SK-N-SH (cell line): ENCODE measurements around the gene GANC. TPM values are rescaled to one million over a fixed set of nuclear protein-coding genes. Genes with fewer than 3 reads are reported as not detected.

Source experiments
- CTCF ChIA-PET: fragments of 300-600, 350-600 bp; formaldehyde crosslinking; extraction: SDS; loops from one replicate; lab custom pipeline; 2021; lab: Yijun Ruan, JAX
- POLR2A ChIA-PET: fragments of 350-600 bp; sonication (Branson Sonifier 250); formaldehyde crosslinking; extraction: SDS; loops from one replicate; lab custom pipeline; 2020; ENCODE audit warnings: antibody characterized with exemption, inconsistent platforms; lab: Yijun Ruan, JAX
- DNase-seq: peaks from one replicate; pipeline ENCODE4 v3.0.0; 2012
- H2AFZ ChIP-seq: fragments of 200-600 bp; sonication (generic); 2 replicates; pipeline ENCODE4 v1.8.1; 2016; ENCODE audit warnings: antibody characterized with exemption, mild to moderate bottlenecking, low read depth
- H3F3A ChIP-seq: fragments of 200-600 bp; sonication (generic); replicated peaks from 2 replicates; pipeline ENCODE3; 2016; ENCODE audit warnings: antibody characterized with exemption, mild to moderate bottlenecking; ENCODE audit not compliant: insufficient read depth
- H3K27ac ChIP-seq, 2 experiments: fragments of 200-500 bp in 1 of 2; fragments of 200-600 bp in 1 of 2; sonication (Bioruptor generic) in 1 of 2; sonication (generic), shearing (Covaris generic) in 1 of 2; 2 replicates each; pipeline versions ENCODE4 v1.5.1 to v1.6.1; 2014 to 2016; ENCODE audit warnings: low read depth in 2 of 2, inconsistent platforms in 1 of 2, low read length in 1 of 2, mild to moderate bottlenecking in 1 of 2, mixed read lengths in 1 of 2
- H3K27me3 ChIP-seq: fragments of 200-600 bp; sonication (generic), shearing (Covaris generic); 2 replicates; pipeline ENCODE4 v1.6.1; 2016; ENCODE audit warnings: mixed run types; ENCODE audit not compliant: insufficient read depth
- H3K36me3 ChIP-seq, 2 experiments: fragments of 200-500 bp in 1 of 2; fragments of 200-600 bp in 1 of 2; sonication (Bioruptor generic) in 1 of 2; sonication (generic) in 1 of 2; replicated peaks in 1 of 2; 2 replicates each; pipeline versions ENCODE3 to v1.5.1; 2014 to 2016; ENCODE audit warnings: low read length in 1 of 2, mild to moderate bottlenecking in 1 of 2; ENCODE audit not compliant: insufficient read depth in 2 of 2, control insufficient read depth in 1 of 2
- H3K4me1 ChIP-seq, 2 experiments: fragments of 200-500 bp in 1 of 2; fragments of 200-600 bp in 1 of 2; sonication (Bioruptor generic) in 1 of 2; sonication (generic), shearing (Covaris generic) in 1 of 2; 2 replicates each; pipeline versions ENCODE4 v1.5.1 to v1.6.1; 2014 to 2016; ENCODE audit warnings: low read depth in 1 of 2, low read length in 1 of 2, mixed run types in 1 of 2; ENCODE audit not compliant: insufficient read depth in 2 of 2, control insufficient read depth in 1 of 2
- H3K4me2 ChIP-seq: fragments of 200-600 bp; sonication (generic), shearing (Covaris generic); 2 replicates; pipeline ENCODE4 v1.6.1; 2017; ENCODE audit warnings: mixed run types
- H3K4me3 ChIP-seq, 2 experiments: fragments of 200-500 bp in 1 of 2; fragments of 200-600 bp in 1 of 2; sonication (Bioruptor generic) in 1 of 2; sonication (generic), shearing (Covaris generic) in 1 of 2; 2 replicates each; pipeline versions ENCODE4 v1.5.1 to v1.8.1; 2014 to 2016; ENCODE audit warnings: low read depth in 2 of 2, inconsistent platforms in 1 of 2, low read length in 1 of 2, mild to moderate bottlenecking in 1 of 2, mixed read lengths in 1 of 2, moderate library complexity in 1 of 2
- H3K79me2 ChIP-seq: fragments of 200-600 bp; sonication (generic); 2 replicates; pipeline ENCODE4 v1.8.1; 2017; ENCODE audit warnings: mild to moderate bottlenecking; ENCODE audit not compliant: insufficient read depth
- H3K9ac ChIP-seq: fragments of 200-600 bp; sonication (generic); 2 replicates; pipeline ENCODE4 v1.6.1; 2017; ENCODE audit warnings: mixed run types
- H3K9me2 ChIP-seq: fragments of 200-600 bp; sonication (generic); 2 replicates; pipeline ENCODE4 v1.6.1; 2017; ENCODE audit warnings: mixed run types
- H3K9me3 ChIP-seq: fragments of 200-600 bp; sonication (generic); 2 replicates; pipeline ENCODE4 v1.6.1; 2017; ENCODE audit warnings: mixed run types, mild to moderate bottlenecking, moderate library complexity
- H4K20me1 ChIP-seq: fragments of 200-600 bp; sonication (generic); 2 replicates; pipeline ENCODE4 v1.6.1; 2017; ENCODE audit warnings: mild to moderate bottlenecking, mixed run types; ENCODE audit not compliant: insufficient read depth
- CHD2 ChIP-seq: fragments of 150-350 bp; IDR thresholded peaks from 2 replicates; pipeline ENCODE4 v1.6.1; 2018; ENCODE audit warnings: low read length; ENCODE audit not compliant: partially characterized antibody
- EZH2phosphoT487 ChIP-seq: fragments of 200-600 bp; sonication (generic); IDR thresholded peaks from 2 replicates; pipeline ENCODE4 v1.6.1; 2017; ENCODE audit warnings: low read depth, mixed run types, mild to moderate bottlenecking, antibody characterized with exemption, moderate library complexity, borderline replicate concordance
- FOSL2 ChIP-seq: IDR thresholded peaks from 2 replicates; pipeline ENCODE4 v1.4.0; 2012; ENCODE audit warnings: low read depth, mild to moderate bottlenecking, moderate library complexity, borderline replicate concordance
- GABPA ChIP-seq: IDR thresholded peaks from 2 replicates; pipeline ENCODE4 v1.4.0; 2012; ENCODE audit warnings: low read depth, mild to moderate bottlenecking
- GATA2 ChIP-seq: sonication (generic); formaldehyde crosslinking; IDR thresholded peaks from 2 replicates; pipeline ENCODE4 v1.5.0; 2020; ENCODE audit warnings: mild to moderate bottlenecking, missing genetic modification reagents
- JUND ChIP-seq: IDR thresholded peaks from 2 replicates; pipeline ENCODE4 v1.4.0; 2012
- MXI1 ChIP-seq: IDR thresholded peaks from 2 replicates; pipeline ENCODE4 v1.6.1; 2012; ENCODE audit warnings: mild to moderate bottlenecking, low read depth, low read length, improper control_type of control experiment
- PBX3 ChIP-seq: IDR thresholded peaks from 2 replicates; pipeline ENCODE4; 2012
- RCOR1 ChIP-seq: fragments of 150-350 bp; IDR thresholded peaks from 2 replicates; pipeline ENCODE4 v1.6.1; 2017; ENCODE audit warnings: antibody characterized with exemption, low read length
- REST ChIP-seq: IDR thresholded peaks from 2 replicates; pipeline ENCODE4 v1.6.1; 2012; ENCODE audit warnings: mild to moderate bottlenecking, low read depth, low read length, moderate library complexity
- RXRA ChIP-seq: IDR thresholded peaks from 2 replicates; pipeline ENCODE4 v1.4.0; 2012; ENCODE audit warnings: low read depth, mild to moderate bottlenecking, borderline replicate concordance
- SIN3A ChIP-seq: IDR thresholded peaks from 2 replicates; pipeline ENCODE4 v1.6.1; 2012; ENCODE audit warnings: low read depth, mild to moderate bottlenecking, low read length, moderate library complexity, borderline replicate concordance
- TAF1 ChIP-seq: IDR thresholded peaks from 2 replicates; pipeline ENCODE4 v1.6.1; 2012; ENCODE audit warnings: low read depth, mild to moderate bottlenecking, low read length, moderate library complexity, borderline replicate concordance
- TCF12 ChIP-seq: IDR thresholded peaks from 2 replicates; pipeline ENCODE4 v1.4.0; 2012
- YY1 ChIP-seq: IDR thresholded peaks from 2 replicates; pipeline ENCODE4 v1.4.0; 2012; ENCODE audit warnings: low read depth, mild to moderate bottlenecking
- ZBTB33 ChIP-seq: IDR thresholded peaks from 2 replicates; pipeline ENCODE4 v1.4.0; 2012; ENCODE audit warnings: low read depth, borderline replicate concordance
- WGBS: methylation state at CpG from one replicate; pipeline ENCODE4 v1.1.6; 2017; ENCODE audit warnings: low lambda C conversion rate; 5-methylcytosine and 5-hydroxymethylcytosine counted together
- polyA plus RNA-seq, 3 experiments: library from polyadenylated mRNA; depleted of rRNA; stranded (reverse); fragments of >200 nt; gene quantifications; 2 replicates each; pipeline ENCODE4 v1.2.3, GENCODE V29; 2012

GANC gene
- polyA plus RNA-seq, 1 of the 3 experiments (the other 2 are of a cell fraction): 6.8 TPM

GRCh38 chr15:42240823-42241222 is 32.2 kb upstream of the GANC start:
- Histone ChIP-seq H4K20me1 (no peaks in the 10 kb centered on the region), H3K4me3 (no peak overlapping the region), H3K9me2 (no peaks in the 10 kb centered on the region), H3K27ac (no peak overlapping the region), H3K79me2 (peaks cover 32% of the 10 kb centered on the region; the same call in 1 of the 2 replicates), H3K9ac (no peak overlapping the region), H3K4me2 (no peak overlapping the region), H3K27me3 (no peaks in the 10 kb centered on the region), H3K36me3 (peaks cover 32 to 66% of the 10 kb centered on the region in 2 experiments), H3K9me3 (no peaks in the 10 kb centered on the region), H3F3A (peaks cover 9% of the 10 kb centered on the region), H3K4me1 (no peaks in the 10 kb centered on the region), H2AFZ (no peak overlapping the region)
- ChIA-PET CTCF (no interaction called here), POLR2A (no interaction called here)
- TF ChIP-seq TCF12 (no peak), RXRA (no peak), GATA2 (CRISPR knock-in tag) (no peak), EZH2phosphoT487 (no peak), REST (no peak), JUND (no peak)
- WGBS: 100% methylated on average over 1 of the region's 1 CpG
- no peak for DNase-seq

GRCh38 chr15:42253300-42253699 is 19.7 kb upstream of the GANC start:
- Histone ChIP-seq H2AFZ (no peak overlapping the region), H3K9me3 (peaks cover 3% of the 10 kb centered on the region; the same call in 1 of the 2 replicates), H3K4me1 (no peaks in the 10 kb centered on the region), H3K4me3 (no peak overlapping the region), H3K79me2 (peaks cover 13% of the 10 kb centered on the region; the same call in 1 of the 2 replicates), H3K27me3 (no peaks in the 10 kb centered on the region), H3K36me3 (peaks cover 44 to 67% of the 10 kb centered on the region in 2 experiments), H3K9ac (no peak overlapping the region), H3F3A (peaks cover 5% of the 10 kb centered on the region), H3K9me2 (no peaks in the 10 kb centered on the region), H3K4me2 (no peak overlapping the region), H4K20me1 (no peaks in the 10 kb centered on the region), H3K27ac (no peak overlapping the region)
- TF ChIP-seq SIN3A (no peak), RCOR1 (no peak), PBX3 (no peak), GABPA (no peak), YY1 (no peak), CHD2 (no peak), TCF12 (no peak), REST (no peak), FOSL2 (no peak), TAF1 (no peak), MXI1 (no peak), ZBTB33 (no peak)
- no peak for DNase-seq
- ChIA-PET CTCF (interaction anchor here (1.2 kb wide), 1 partner anchor 14 kb away, joined by 3 read pairs; no protein-coding TSS in a partner anchor), POLR2A (no interaction called here)
- WGBS: 100% methylated on average over 2 of the region's 2 CpGs
